MG63 (cell line): ENCODE data around the gene OS9. TPM values are rescaled to one million over a fixed set of nuclear protein-coding genes. Genes with fewer than 3 reads are reported as not detected.
A peak's percentile ranks its signal among the peaks of the same experiment; 100 is the strongest.

ENCODE experiments used
- DNase-seq: peaks from one replicate; pipeline ENCODE4 v3.0.0-alpha.2; 2020
- H3K27me3 ChIP-seq: fragments of 250-450 bp; sonication (Bioruptor Pico); 2 replicates; pipeline ENCODE4 v1.5.1; 2020; ENCODE audit warnings: mild to moderate bottlenecking, moderate library complexity
- H3K36me3 ChIP-seq: fragments of 250-450 bp; sonication (Bioruptor Pico); 2 replicates; pipeline ENCODE4 v1.5.1; 2020; ENCODE audit warnings: mild to moderate bottlenecking, moderate library complexity
- H3K4me3 ChIP-seq: fragments of 250-450 bp; sonication (Bioruptor Pico); 2 replicates; pipeline ENCODE4 v1.5.1; 2020; ENCODE audit warnings: mild to moderate bottlenecking, moderate library complexity
- H3K9me3 ChIP-seq: fragments of 250-450 bp; sonication (Bioruptor Pico); 2 replicates; pipeline ENCODE4 v1.5.1; 2020; ENCODE audit warnings: mild to moderate bottlenecking, moderate library complexity
- total RNA-seq: library from RNA; depleted of rRNA; stranded (reverse); fragments of >200 nt; shearing (Covaris generic); gene quantifications from 2 replicates; pipeline ENCODE4 v1.2.3, GENCODE V29; 2014; ENCODE audit warnings: low replicate concordance; rRNA removed

The OS9 gene
- total RNA-seq, 1 experiment from 2014 or later, result 139 TPM

- Histone ChIP-seq H3K4me3 (no peak overlapping the region), H3K9me3 (no peaks in the 10 kb centered on the region), H3K36me3 (no peaks in the 10 kb centered on the region), H3K27me3 (peaks cover 33% of the 10 kb centered on the region)
- DNase-seq, result no peak
Measured at GRCh38 chr12:57762463-57762862, 68.5 kb downstream of the OS9 start.

GRCh38 chr12:57763881-57764661 lies 70.1 kb downstream of the OS9 start:
- DNase-seq, result no peak
- peaks cover 33% of the 10 kb centered on the region for H3K27me3 ChIP-seq
- no peaks in the 10 kb centered on the region for H3K9me3 ChIP-seq
- no peak overlapping the region for H3K4me3 ChIP-seq
- peaks cover 13% of the 10 kb centered on the region for H3K36me3 ChIP-seq

- Histone ChIP-seq H3K36me3 (peaks cover 18% of the 10 kb centered on the region), H3K9me3 (no peaks in the 10 kb centered on the region), H3K27me3 (peaks cover 33% of the 10 kb centered on the region), H3K4me3 (no peak overlapping the region)
- DNase-seq, result no peak
Measured at GRCh38 chr12:57764662-57765002, 70.7 kb downstream of the OS9 start.

- no peak for DNase-seq
- peaks cover 33% of the 10 kb centered on the region for H3K27me3 ChIP-seq
- H3K4me3 ChIP-seq, result no peak overlapping the region
- peaks cover 23% of the 10 kb centered on the region for H3K36me3 ChIP-seq
- H3K9me3 ChIP-seq, result no peaks in the 10 kb centered on the region
Measured at GRCh38 chr12:57765003-57765697, 71.2 kb downstream of the OS9 start.

GRCh38 chr12:57765698-57766463 lies 71.9 kb downstream of the OS9 start:
- Histone ChIP-seq H3K9me3 (no peaks in the 10 kb centered on the region), H3K4me3 (no peak overlapping the region), H3K27me3 (peaks cover 33% of the 10 kb centered on the region), H3K36me3 (peaks cover 31% of the 10 kb centered on the region)
- no peak for DNase-seq

- Histone ChIP-seq H3K36me3 (peaks cover 32% of the 10 kb centered on the region), H3K4me3 (no peak within 1 kb of the TSS), H3K27me3 (peaks cover 33% of the 10 kb centered on the region), H3K9me3 (no peaks in the 10 kb centered on the region)
- no peak for DNase-seq
Measured at GRCh38 chr12:57766464-57767304, 72.8 kb downstream of the OS9 start, which contains the start of gene CYP27B1. Gene CYP27B1 (minus strand): TSS chr12:57767078. CDS start chr12:57767041, 37 bp downstream.

GRCh38 chr12:57767305-57767698 lies 73.4 kb downstream of the OS9 start:
- H3K4me3 ChIP-seq, result no peak overlapping the region
- H3K27me3 ChIP-seq, result peaks cover 33% of the 10 kb centered on the region
- no peak for DNase-seq
- peaks cover 32% of the 10 kb centered on the region for H3K36me3 ChIP-seq
- no peaks in the 10 kb centered on the region for H3K9me3 ChIP-seq

GRCh38 chr12:57767876-57768275 lies 73.9 kb downstream of the OS9 start:
- H3K4me3 ChIP-seq, result no peak overlapping the region
- H3K36me3 ChIP-seq, result peaks cover 32% of the 10 kb centered on the region
- no peak for DNase-seq

GRCh38 chr12:57769594-57769993 lies 75.7 kb downstream of the OS9 start:
- Histone ChIP-seq H3K4me3 (no peak overlapping the region), H3K9me3 (no peaks in the 10 kb centered on the region), H3K27me3 (peaks cover 24% of the 10 kb centered on the region), H3K36me3 (peaks cover 40% of the 10 kb centered on the region)
- no peak for DNase-seq

More at GRCh38 chr12:57767876-57768275, 73.9 kb downstream of the OS9 start:
- Histone ChIP-seq H3K27me3 (peaks cover 33% of the 10 kb centered on the region), H3K9me3 (no peaks in the 10 kb centered on the region)

- no peak for DNase-seq
- H3K36me3 ChIP-seq, result peaks cover 43% of the 10 kb centered on the region
- H3K27me3 ChIP-seq, result peaks cover 13% of the 10 kb centered on the region
- peak overlapping the region; percentile 84 for H3K4me3 ChIP-seq
- no peaks in the 10 kb centered on the region for H3K9me3 ChIP-seq
Measured at GRCh38 chr12:57770734-57771133, 76.8 kb downstream of the OS9 start.

Other genes with a start within 250 kb of the OS9 start
- gene INHBE, start 238.8 kb upstream of the OS9 start, total RNA-seq, result 3.5 and 7.4 TPM in 2 replicates
- 0.03 TPM in 1 of 2 replicates, not detected in the other for gene GLI1, start 234.3 kb upstream of the OS9 start, total RNA-seq
- not detected in 2 replicates for gene ARHGAP9, start 214.3 kb upstream of the OS9 start, total RNA-seq
- 245 and 285 TPM in 2 replicates for gene MARS1, start 206.1 kb upstream of the OS9 start, total RNA-seq
- gene DDIT3, start 173.6 kb upstream of the OS9 start, total RNA-seq, result 9.9 and 17.1 TPM in 2 replicates
- 0.07 and 3.0 TPM in 2 replicates for gene MBD6, start 171.3 kb upstream of the OS9 start, total RNA-seq
- 158 and 249 TPM in 2 replicates for gene DCTN2, start 146.9 kb upstream of the OS9 start, total RNA-seq
- not detected in 2 replicates for gene KIF5A, start 144.1 kb upstream of the OS9 start, total RNA-seq
- gene PIP4K2C, start 102.9 kb upstream of the OS9 start, total RNA-seq, result 16.3 and 98.3 TPM in 2 replicates
- gene DTX3, start 89.3 kb upstream of the OS9 start, total RNA-seq, result 0.20 and 0.52 TPM in 2 replicates
- gene ARHGEF25, start 82.7 kb upstream of the OS9 start, total RNA-seq, result 17.0 and 17.4 TPM in 2 replicates
- gene B4GALNT1, start 60.9 kb upstream of the OS9 start, total RNA-seq, result 8.9 and 13.9 TPM in 2 replicates
- not detected in 2 replicates for gene AGAP2, start 44.6 kb downstream of the OS9 start, total RNA-seq
- 21.2 and 24.3 TPM in 2 replicates for gene TSPAN31, start 50.9 kb downstream of the OS9 start, total RNA-seq
- 457 and 516 TPM in 2 replicates for gene CDK4, start 58.2 kb downstream of the OS9 start, total RNA-seq
- 2.4 and 4.9 TPM in 2 replicates for gene MARCHF9, start 61.0 kb downstream of the OS9 start, total RNA-seq
- not detected in 2 replicates for gene CYP27B1, start 72.9 kb downstream of the OS9 start, total RNA-seq
- gene METTL1, start 78.0 kb downstream of the OS9 start, total RNA-seq, result 10.0 and 33.6 TPM in 2 replicates
- 4.2 and 20.9 TPM in 2 replicates for gene EEF1AKMT3, start 78.5 kb downstream of the OS9 start, total RNA-seq
- 30.4 and 45.4 TPM in 2 replicates for gene TSFM, start 88.7 kb downstream of the OS9 start, total RNA-seq
- gene AVIL, start 124.6 kb downstream of the OS9 start, total RNA-seq, result 2.5 TPM in 1 of 2 replicates, not detected in the other
- 73.2 and 73.3 TPM in 2 replicates for gene CTDSP2, start 152.6 kb downstream of the OS9 start, total RNA-seq
- gene ATP23, start 247.4 kb downstream of the OS9 start, total RNA-seq, result 11.2 and 16.9 TPM in 2 replicates